Metanephros (tissue), 2 donors: ENCODE data around the gene ACLY. TPM values are rescaled to one million over a fixed set of nuclear protein-coding genes. Genes with fewer than 3 reads are reported as not detected.

Source experiments
- small RNA-seq: library from RNA; depleted of rRNA; stranded (forward); fragments of <200 nt; gene quantifications from one replicate; pipeline ENCODE3, GENCODE V24; 2014; ENCODE audit warnings: low replicate concordance
- total RNA-seq: library from RNA; depleted of rRNA; stranded (reverse); fragments of >200 nt; gene quantifications from one replicate; pipeline ENCODE4 v1.2.3, GENCODE V29; 2014

The ACLY gene
- 82.0 TPM for total RNA-seq

DNA sequence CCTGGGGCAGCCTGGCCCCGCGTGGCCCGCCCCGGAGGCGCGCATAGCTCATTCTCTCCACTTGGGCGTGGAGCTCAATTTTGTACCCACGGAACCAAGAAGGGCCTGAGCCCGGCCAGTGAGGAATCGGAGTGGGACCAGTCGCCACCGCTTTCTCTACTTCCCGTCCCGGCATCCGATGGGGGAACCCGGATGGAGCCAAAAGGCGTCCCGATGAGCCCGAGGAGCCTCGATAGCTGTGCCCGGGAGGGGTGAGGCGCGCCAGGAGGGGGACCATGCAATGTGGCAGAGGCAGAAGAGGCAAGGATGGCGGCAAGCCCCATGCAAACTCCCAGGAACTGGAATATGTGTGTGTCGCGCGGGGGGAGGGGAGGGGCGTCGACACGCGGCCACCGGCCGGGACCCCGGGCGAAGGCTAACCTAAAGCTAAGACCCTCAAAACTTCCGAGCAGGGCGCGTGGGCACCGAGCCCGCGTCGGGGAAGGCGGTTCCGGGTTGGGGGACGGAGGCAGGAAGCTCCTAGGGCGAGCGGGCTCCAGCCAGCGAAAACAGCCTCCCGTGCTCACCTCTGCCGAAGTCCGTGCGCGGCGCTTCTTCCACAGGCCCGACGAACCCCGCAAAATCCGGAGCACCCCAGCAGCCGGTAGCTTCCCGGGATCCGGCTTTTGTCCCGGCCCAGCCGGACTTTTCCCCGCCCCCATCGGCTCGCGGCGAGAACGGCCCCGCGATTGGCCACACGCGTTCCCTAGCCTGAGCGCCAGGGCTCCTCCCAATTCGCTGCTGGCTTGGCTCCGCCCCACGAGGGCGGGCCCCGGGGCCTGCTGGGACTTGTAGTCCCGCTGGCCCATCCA lies at the start of gene ACLY:
Gene ACLY, minus strand, starts transcription at position 638 of the 851 bp plus-strand sequence. CDS start 5,078 bp downstream, outside the sequence.

GRCh38 chr17:41966463-41967140 lies 47.9 kb upstream of the ACLY start, which contains the start of gene CNP:
TSS of gene CNP (plus strand) at chr17:41966795. CDS start at chr17:41966885, 90 bp downstream.

DNA sequence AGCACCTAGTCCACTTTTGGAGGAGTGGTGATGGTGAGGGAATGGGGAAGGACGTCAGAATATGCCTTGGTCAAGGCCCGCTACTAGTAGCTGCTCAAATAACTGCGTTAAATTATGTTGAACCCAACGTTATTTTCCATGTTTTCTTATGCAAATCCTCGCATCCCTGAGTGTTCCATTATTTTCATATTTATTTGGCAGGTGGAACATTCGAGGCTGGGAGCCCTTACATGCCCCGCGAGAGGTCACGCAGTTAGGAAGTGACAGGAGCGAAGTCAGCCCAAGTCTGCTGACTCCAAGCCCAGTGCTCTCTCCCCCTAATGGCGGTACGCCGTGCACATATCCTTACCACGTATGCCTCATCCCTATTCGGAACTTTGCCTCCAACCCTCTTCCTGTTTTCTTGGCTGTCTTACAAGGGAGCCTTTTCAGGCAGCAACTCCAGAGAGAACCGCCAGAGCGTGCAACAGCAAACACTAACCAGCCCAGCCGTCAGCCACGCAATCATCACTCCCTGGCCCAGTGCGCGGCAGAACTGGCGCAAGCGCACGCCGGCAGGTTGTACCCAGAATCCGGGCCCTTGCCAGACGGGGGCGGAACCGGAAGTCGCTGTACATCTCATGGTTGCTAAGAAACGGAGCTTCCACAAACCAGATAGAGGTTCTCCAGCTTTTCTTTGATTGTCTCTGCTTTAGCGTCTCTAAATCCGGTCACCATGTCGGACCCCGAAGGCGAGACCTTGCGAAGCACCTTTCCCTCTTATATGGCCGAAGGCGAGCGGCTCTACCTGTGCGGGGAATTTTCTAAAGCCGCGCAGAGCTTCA lies 11.5 kb upstream of the ACLY start, which contains the start of gene ODAD4:
Gene ODAD4, plus strand, starts transcription at position 609 of the 824 bp plus-strand sequence. Its CDS starts 107 bp downstream, at position 716.

DNA sequence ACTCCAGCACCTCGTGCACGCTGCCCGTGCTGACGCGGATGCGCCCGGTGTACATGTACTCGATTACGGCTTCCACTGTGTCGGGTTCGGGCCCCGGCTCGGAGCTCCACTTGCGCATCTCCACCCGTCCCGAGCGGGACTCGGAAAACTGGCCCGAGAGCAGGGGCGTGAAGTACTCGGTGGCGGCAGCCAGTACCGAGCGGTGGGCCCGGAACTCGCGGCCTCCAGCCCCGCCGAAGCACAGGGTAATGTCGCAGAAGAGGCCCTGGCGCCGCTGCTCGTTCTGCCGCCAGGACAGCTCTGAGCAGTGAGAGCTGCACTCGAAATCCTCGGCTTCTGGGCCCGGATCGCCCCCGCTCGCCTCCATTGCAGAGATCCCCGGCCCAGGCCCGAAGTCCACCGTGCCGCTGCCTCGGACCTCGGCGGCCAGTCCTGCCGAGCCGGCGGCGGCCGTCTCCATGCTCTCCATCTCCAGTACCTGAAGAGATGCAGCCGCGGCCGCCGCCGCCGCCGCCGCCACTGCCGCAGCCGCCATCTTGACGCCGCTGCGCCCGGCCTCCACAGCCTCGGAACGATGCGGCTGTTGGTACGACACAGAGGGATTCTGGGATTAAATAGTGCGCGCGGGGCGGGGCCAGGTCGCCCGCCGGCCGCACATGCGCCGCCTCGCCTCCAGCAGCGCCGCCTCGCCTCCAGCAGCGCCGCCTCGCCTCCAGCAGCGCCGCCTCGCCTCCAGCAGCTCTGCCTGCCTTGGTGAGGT lies 53.7 kb downstream of the ACLY start, which contains the start of gene KLHL11:
Gene KLHL11, minus strand, starts transcription at position 588 of the 760 bp plus-strand sequence. Its CDS starts 53 bp downstream, at position 535.

GRCh38 chr17:41837761-41838538 lies 80.8 kb downstream of the ACLY start, which contains the start of gene KLHL10:
TSS of gene KLHL10 (plus strand) at chr17:41837825. CDS start at chr17:41837933, 108 bp downstream.

DNA sequence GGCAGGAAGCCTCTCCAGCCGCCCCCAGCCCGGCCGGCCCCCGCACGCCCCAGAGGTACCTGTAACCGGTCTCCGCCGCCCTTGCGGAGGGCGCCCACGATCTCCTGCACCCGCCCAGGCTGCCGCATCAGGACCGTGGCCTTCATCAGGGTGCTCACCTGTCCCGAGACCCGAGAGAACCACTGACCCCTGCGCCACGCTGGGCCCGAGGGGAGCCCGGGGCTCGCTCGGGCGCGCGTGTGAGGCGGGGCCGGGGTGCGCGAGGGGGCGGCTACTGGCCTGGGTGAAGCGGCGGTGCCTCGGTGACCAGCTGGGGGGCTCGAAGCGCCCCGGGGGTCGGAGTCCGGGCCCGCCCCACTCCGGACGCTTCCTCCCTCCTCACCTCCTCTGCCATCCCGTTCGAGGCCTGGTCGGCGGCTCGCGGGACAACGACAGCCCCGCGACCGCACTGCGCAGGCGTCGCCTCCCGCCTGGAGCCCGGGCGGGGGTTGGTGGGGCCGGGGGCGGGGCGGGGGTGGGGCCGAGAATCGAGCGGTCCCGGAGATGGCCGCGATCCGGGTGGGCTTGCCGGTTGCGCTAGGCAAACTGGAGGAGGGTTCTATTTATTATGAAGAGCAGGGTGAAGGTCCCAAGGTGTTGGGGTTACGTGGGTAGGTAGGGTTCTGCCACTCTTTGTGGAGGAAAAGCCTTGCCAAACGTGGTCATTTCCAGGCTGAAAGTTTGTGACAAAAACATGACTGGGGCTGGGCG lies 82.8 kb downstream of the ACLY start, which contains the start of gene NT5C3B:
Gene NT5C3B, minus strand, starts transcription at position 433 of the 750 bp plus-strand sequence. Its CDS starts 39 bp downstream, at position 394.

Small RNAs within 50 kb of the gene (small RNA-seq; reads per million reads assigned to genes)
- gene AC125257.2, result not detected

Other genes starting within 250 kb of the ACLY start
- 128 TPM for gene EIF1, start 230.1 kb downstream of the ACLY start, total RNA-seq
- gene GAST, start 206.6 kb downstream of the ACLY start, total RNA-seq, result not detected
- 0.64 TPM for gene HAP1, start 184.3 kb downstream of the ACLY start, total RNA-seq
- 261 TPM for gene JUP, start 132.2 kb downstream of the ACLY start, total RNA-seq
- gene P3H4, start 107.0 kb downstream of the ACLY start, total RNA-seq, result 37.2 TPM
- 113 TPM for gene FKBP10, start 105.9 kb downstream of the ACLY start, total RNA-seq
- gene NT5C3B, start 82.7 kb downstream of the ACLY start, total RNA-seq, result 70.8 TPM
- 0.12 TPM for gene KLHL10, start 81.1 kb downstream of the ACLY start, total RNA-seq
- 38.2 TPM for gene KLHL11, start 53.5 kb downstream of the ACLY start, total RNA-seq
- 1.9 TPM for gene ODAD4, start 11.7 kb upstream of the ACLY start, total RNA-seq
- 46.5 TPM for gene CNP, start 47.8 kb upstream of the ACLY start, total RNA-seq
- 76.5 TPM for gene DNAJC7, start 98.5 kb upstream of the ACLY start, total RNA-seq
- gene NKIRAS2, start 101.1 kb upstream of the ACLY start, total RNA-seq, result 38.9 TPM
- gene C17orf113, start 131.7 kb upstream of the ACLY start, total RNA-seq, result 6.7 TPM
- gene ZNF385C, start 179.5 kb upstream of the ACLY start, total RNA-seq, result 1.5 TPM
- gene DHX58, start 193.8 kb upstream of the ACLY start, total RNA-seq, result 10.0 TPM
- gene KAT2A, start 202.4 kb upstream of the ACLY start, total RNA-seq, result 34.3 TPM
- 0.23 TPM for gene HSPB9, start 203.9 kb upstream of the ACLY start, total RNA-seq
- gene RAB5C, start 236.0 kb upstream of the ACLY start, total RNA-seq, result 80.1 TPM